HG03139 (cell line): ENCODE results near the gene COL5A1.

Source experiments
- ATAC-seq: cut with Tn5 transposase; IDR thresholded peaks from one replicate; pipeline ENCODE4 v1.9.1; 2021; ENCODE audit not compliant: unreplicated experiment

COL5A1 gene

GRCh38 chr9:134759913-134760312 lies 118.3 kb downstream of the COL5A1 start:
- ATAC-seq: no peak

- no peak for ATAC-seq
Measured at GRCh38 chr9:134760750-134761420, 119.3 kb downstream of the COL5A1 start.

GRCh38 chr9:134764473-134765269 lies 123.1 kb downstream of the COL5A1 start:
- no peak for ATAC-seq

GRCh38 chr9:134765785-134766184 lies 124.2 kb downstream of the COL5A1 start:
- no peak for ATAC-seq

- ATAC-seq: no peak
Measured at GRCh38 chr9:134766587-134766986, 125.0 kb downstream of the COL5A1 start.

- no peak for ATAC-seq
Measured at GRCh38 chr9:134768332-134768708, 126.7 kb downstream of the COL5A1 start.

GRCh38 chr9:134768709-134769351 lies 127.2 kb downstream of the COL5A1 start:
- ATAC-seq: no peak

GRCh38 chr9:134770972-134771971 lies 129.7 kb downstream of the COL5A1 start:
- ATAC-seq: no peak

- ATAC-seq: no peak
Measured at GRCh38 chr9:134772331-134772730, 130.7 kb downstream of the COL5A1 start.

- ATAC-seq: no peak
Measured at GRCh38 chr9:134773842-134774241, 132.2 kb downstream of the COL5A1 start.

- no peak for ATAC-seq
Measured at GRCh38 chr9:134774410-134774809, 132.8 kb downstream of the COL5A1 start.

GRCh38 chr9:134775081-134775951 lies 133.7 kb downstream of the COL5A1 start:
- ATAC-seq: no peak

- no peak for ATAC-seq
Measured at GRCh38 chr9:134776080-134776796, 134.6 kb downstream of the COL5A1 start.

GRCh38 chr9:134777153-134777552 lies 135.6 kb downstream of the COL5A1 start:
- ATAC-seq: no peak

- ATAC-seq: no peak
Measured at GRCh38 chr9:134778156-134778555, 136.6 kb downstream of the COL5A1 start.

GRCh38 chr9:134778841-134779411 lies 137.3 kb downstream of the COL5A1 start:
- ATAC-seq: no peak

GRCh38 chr9:134779640-134780039 lies 138.0 kb downstream of the COL5A1 start:
- ATAC-seq: no peak

GRCh38 chr9:134781591-134782302 lies 140.1 kb downstream of the COL5A1 start:
- ATAC-seq: no peak
